DMS114 treated with DMSO at 0.1 percent for 48 hours (cell line): Measurements from ENCODE around the gene TATDN2.
A peak's percentile ranks its signal among the peaks of the same experiment; 100 is the strongest.

Experiments used
- DNase-seq: peaks from one replicate; lab custom pipeline; 2025; ENCODE audit not compliant: unreplicated experiment; lab: John Stamatoyannopoulos, UW

TATDN2 gene

GRCh38 chr3:10234526-10235230 is 13.6 kb upstream of the TATDN2 start:
- peak; percentile 37 for DNase-seq

GRCh38 chr3:10235551-10235950 is 12.7 kb upstream of the TATDN2 start:
- no peak for DNase-seq

GRCh38 chr3:10238345-10239183 is 9.7 kb upstream of the TATDN2 start:
- DNase-seq, result no peak

- DNase-seq, result no peak
These were observed 7.5 kb upstream of the TATDN2 start for GRCh38 chr3:10240799-10241198.

- DNase-seq, result no peak
These were observed 5.8 kb upstream of the TATDN2 start for GRCh38 chr3:10242182-10243065.

- no peak for DNase-seq
These were observed 4.2 kb upstream of the TATDN2 start for GRCh38 chr3:10244009-10244408.

GRCh38 chr3:10245081-10245712 is 3.1 kb upstream of the TATDN2 start:
- no peak for DNase-seq

- DNase-seq, result no peak
These were observed 528 bp upstream of the TATDN2 start for GRCh38 chr3:10247679-10248183.

GRCh38 chr3:10248984-10249748 is 907 bp downstream of the TATDN2 start:
- DNase-seq, result no peak

- DNase-seq, result no peak
These were observed 1.6 kb downstream of the TATDN2 start for GRCh38 chr3:10249833-10250232.

GRCh38 chr3:10251006-10251405 is 2.7 kb downstream of the TATDN2 start:
- no peak for DNase-seq

- DNase-seq, result no peak
These were observed 5.5 kb downstream of the TATDN2 start for GRCh38 chr3:10253731-10254130.

- DNase-seq, result no peak
These were observed 7.6 kb downstream of the TATDN2 start for GRCh38 chr3:10255835-10256234.

- no peak for DNase-seq
These were observed 10.8 kb downstream of the TATDN2 start for GRCh38 chr3:10259036-10259435.

- DNase-seq, result no peak
These were observed 11.5 kb downstream of the TATDN2 start for GRCh38 chr3:10259798-10260197.

GRCh38 chr3:10260211-10260701 is 12.0 kb downstream of the TATDN2 start:
- DNase-seq, result no peak

- DNase-seq, result no peak
These were observed 13.8 kb downstream of the TATDN2 start for GRCh38 chr3:10262027-10262426.

- peak; percentile 13 for DNase-seq
These were observed 15.5 kb downstream of the TATDN2 start for GRCh38 chr3:10263646-10264363.

- DNase-seq, result no peak
These were observed 17.6 kb downstream of the TATDN2 start for GRCh38 chr3:10265833-10266232.
